ENCODE data around the gene TMC6. TPM values are rescaled to one million over a fixed set of nuclear protein-coding genes. Genes with fewer than 3 reads are reported as not detected.
"Not testable (repeated sequence)": the region's sequence is repeated elsewhere in the genome, so short reads cannot be mapped to it uniquely, and the experiment has no call there.

Gene TMC6
- total RNA-seq, 3 donors from 2014 or later, result 53.8 to 108 (median 105) TPM

GRCh38 chr17:78072961-78073360, 55.6 kb downstream of the TMC6 start:
- Histone ChIP-seq H3K9me3 (no peaks in the 10 kb centered on the region), H3K4me1 (ENCODE audit: low read depth) (no peaks in the 10 kb centered on the region), H3K4me3 (no peak overlapping the region), H3K36me3 (ENCODE audit: low read depth) (peaks cover 10% of the 10 kb centered on the region)
- no peak for DNase-seq
- intact Hi-C loops (cut with DNase I, micrococcal nuclease), result no loop called here
- ATAC-seq, result no peak
- TF ChIP-seq CTCF (IDR thresholded peaks at IDR 0.05), result no peak

GRCh38 chr17:78069695-78070094, 58.9 kb downstream of the TMC6 start:
- TF ChIP-seq CTCF (IDR thresholded peaks at IDR 0.05), result no peak
- H3K4me3 ChIP-seq, result no peak overlapping the region
- intact Hi-C loops (cut with DNase I, micrococcal nuclease), result no loop called here
- no peak for ATAC-seq
- H3K9me3 ChIP-seq, result no peaks in the 10 kb centered on the region
- H3K36me3 ChIP-seq (ENCODE audit: low read depth), result peaks cover 5% of the 10 kb centered on the region
- no peak for DNase-seq
- no peaks in the 10 kb centered on the region for H3K4me1 ChIP-seq (ENCODE audit: low read depth)

- H3K4me1 ChIP-seq (ENCODE audit: low read depth); DNase-seq; intact Hi-C loops (cut with DNase I, micrococcal nuclease); ATAC-seq; H3K4me3 ChIP-seq; H3K36me3 ChIP-seq (ENCODE audit: low read depth); H3K9me3 ChIP-seq: not testable (repeated sequence)
These were observed 61.6 kb downstream of the TMC6 start for GRCh38 chr17:78066976-78067375.

GRCh38 chr17:78064708-78065107, 63.8 kb downstream of the TMC6 start:
- Histone ChIP-seq H3K36me3 (ENCODE audit: low read depth) (no peaks in the 10 kb centered on the region), H3K4me3 (no peak overlapping the region), H3K4me1 (ENCODE audit: low read depth) (no peaks in the 10 kb centered on the region), H3K9me3 (no peaks in the 10 kb centered on the region)
- intact Hi-C loops (cut with DNase I, micrococcal nuclease), result no loop called here
- TF ChIP-seq CTCF (IDR thresholded peaks at IDR 0.05), result no peak
- no peak for DNase-seq
- no peak for ATAC-seq

GRCh38 chr17:78063489-78063888, 65.1 kb downstream of the TMC6 start:
- no peaks in the 10 kb centered on the region for H3K4me1 ChIP-seq (ENCODE audit: low read depth)
- TF ChIP-seq CTCF (IDR thresholded peaks at IDR 0.05), result no peak
- intact Hi-C loops (cut with DNase I, micrococcal nuclease), result no loop called here
- DNase-seq (no peak), ATAC-seq (no peak)
- H3K9me3 ChIP-seq, result no peaks in the 10 kb centered on the region
- H3K4me3 ChIP-seq, result no peak overlapping the region
- H3K36me3 ChIP-seq (ENCODE audit: low read depth), result no peaks in the 10 kb centered on the region

- Histone ChIP-seq H3K9me3 (no peaks in the 10 kb centered on the region), H3K4me1 (ENCODE audit: low read depth) (peaks cover 7% of the 10 kb centered on the region), H3K4me3 (no peak overlapping the region), H3K36me3 (ENCODE audit: low read depth) (no peaks in the 10 kb centered on the region)
- TF ChIP-seq CTCF (IDR thresholded peaks at IDR 0.05), result no peak
- intact Hi-C loops (cut with DNase I, micrococcal nuclease), result no loop called here
- ATAC-seq (no peak), DNase-seq (no peak)
These were observed 66.0 kb downstream of the TMC6 start for GRCh38 chr17:78062596-78062995.

Other genes starting within 250 kb of the TMC6 start
- 10 to 100 TPM; 13.7 to 32.6 (median 20.7) TPM for gene TNRC6C, start 170.1 kb downstream of the TMC6 start, total RNA-seq
- 10 to 100 TPM in 1 of 3 donors, 1 to 10 TPM in 2; 6.0 to 11.4 (median 8.5) TPM for gene TMC8, start 2.0 kb upstream of the TMC6 start, total RNA-seq
- not detected for gene C17orf99, start 17.6 kb upstream of the TMC6 start, total RNA-seq
- 100 to 1,000 TPM in 2 of 3 donors, 10 to 100 TPM in 1; 90.4 to 202 (median 196) TPM for gene SYNGR2, start 39.8 kb upstream of the TMC6 start, total RNA-seq
- gene TK1, start 58.3 kb upstream of the TMC6 start, total RNA-seq, result 10 to 100 TPM in 2 of 3 donors, 1 to 10 TPM in 1; 8.9 to 46.5 (median 10.2) TPM
- 10 to 100 TPM; 14.2 to 39.9 (median 27.9) TPM for gene AFMID, start 58.6 kb upstream of the TMC6 start, total RNA-seq
- gene BIRC5, start 85.5 kb upstream of the TMC6 start, total RNA-seq, result 10 to 100 TPM in 1 of 3 donors, 1 to 10 TPM in 2; 2.4 to 22.4 (median 4.7) TPM
- not detected for gene TMEM235, start 102.9 kb upstream of the TMC6 start, total RNA-seq
- gene SOCS3, start 231.3 kb upstream of the TMC6 start, total RNA-seq, result 10 to 100 TPM; 21.9 to 41.3 (median 23.2) TPM
- 10 to 100 TPM; 36.2 to 54.3 (median 48.8) TPM for gene PGS1, start 249.9 kb upstream of the TMC6 start, total RNA-seq

Data from mucosa of descending colon (tissue), 3 donors.